PC-3 (cell line): ENCODE data around the gene CTNNA2.

ENCODE experiments used
- CTCF ChIP-seq: fragments of 300-600 bp; sonication (generic); conservative IDR thresholded peaks from 2 replicates; pipeline ENCODE4 v1.5.1; 2017; ENCODE audit warnings: antibody characterized with exemption, low read depth, mild to moderate bottlenecking, low read length
- EZH2phosphoT487 ChIP-seq: fragments of 300-600 bp; sonication (generic); IDR thresholded peaks from 2 replicates; pipeline ENCODE4 v1.6.1; 2018; ENCODE audit warnings: mild to moderate bottlenecking, antibody characterized with exemption, low read length, borderline replicate concordance

DNA sequence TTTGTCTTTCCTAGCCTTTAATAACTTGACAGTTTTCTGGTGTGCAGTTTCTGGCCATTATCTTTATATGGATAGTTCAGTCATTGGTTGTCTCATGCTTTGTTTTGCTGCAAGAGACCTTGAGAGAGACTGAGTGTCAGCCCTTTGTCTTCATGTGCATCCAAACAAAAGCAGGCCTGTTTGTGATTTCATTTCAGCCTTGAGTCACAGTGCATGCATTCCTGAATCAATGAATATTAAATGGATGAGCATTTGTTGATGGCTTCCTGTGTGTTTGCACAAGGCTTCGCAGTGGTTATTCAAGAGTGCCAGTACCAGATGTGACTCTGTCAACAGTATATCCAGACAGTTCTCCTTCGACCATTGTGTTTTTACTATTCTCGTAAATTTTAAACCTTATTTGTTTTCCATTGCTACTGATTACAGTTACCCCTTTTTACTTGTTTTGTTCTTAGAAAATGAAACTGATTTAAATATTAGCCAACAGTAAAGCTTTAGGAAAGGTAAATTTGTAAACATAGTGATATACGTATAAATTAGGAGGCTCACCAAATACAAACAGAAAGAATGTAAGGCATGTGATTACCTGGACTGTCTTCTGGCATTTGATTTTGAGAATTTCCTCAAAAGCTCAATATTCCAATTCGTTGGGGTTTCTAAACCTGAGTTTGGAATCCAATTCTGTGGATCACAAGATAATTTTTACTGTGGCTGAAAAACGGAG is 319.8 kb downstream of the CTNNA2 start:
- TF ChIP-seq CTCF = no peak
- no peak for TF ChIP-seq EZH2phosphoT487
